ENCODE data around the gene GRIN1.
"Not testable (repeated sequence)": the region's sequence is repeated elsewhere in the genome, so short reads cannot be mapped to it uniquely, and the experiment has no call there.

The GRIN1 gene

GRCh38 chr9:137128862-137129455 is 10.0 kb upstream of the GRIN1 start:
- DNase-seq: no peak

- peak; percentile 61 to 75 for DNase-seq
Measured at GRCh38 chr9:137129456-137130175, 9.3 kb upstream of the GRIN1 start.

GRCh38 chr9:137130176-137130755 is 8.7 kb upstream of the GRIN1 start:
- no peak for DNase-seq

GRCh38 chr9:137134191-137134590 is 4.8 kb upstream of the GRIN1 start:
- DNase-seq: no peak

GRCh38 chr9:137135154-137135553 is 3.8 kb upstream of the GRIN1 start:
- DNase-seq: not testable (repeated sequence)

GRCh38 chr9:137136261-137136880 is 2.6 kb upstream of the GRIN1 start:
- DNase-seq: no peak

GRCh38 chr9:137136881-137137607 is 1.9 kb upstream of the GRIN1 start:
- no peak for DNase-seq

GRCh38 chr9:137138058-137138721 is 764 bp upstream of the GRIN1 start:
- DNase-seq: no peak

GRCh38 chr9:137139468-137140150 is 655 bp downstream of the GRIN1 start:
- DNase-seq: no peak

- no peak for DNase-seq
Measured at GRCh38 chr9:137140151-137141012, 1.4 kb downstream of the GRIN1 start.

GRCh38 chr9:137141050-137141810 is 2.3 kb downstream of the GRIN1 start:
- DNase-seq: no peak

GRCh38 chr9:137141976-137142936 is 3.3 kb downstream of the GRIN1 start:
- no peak for DNase-seq

GRCh38 chr9:137143459-137143858 is 4.5 kb downstream of the GRIN1 start:
- DNase-seq: no peak

GRCh38 chr9:137145731-137146526 is 7.0 kb downstream of the GRIN1 start:
- no peak for DNase-seq

GRCh38 chr9:137146527-137146918 is 7.6 kb downstream of the GRIN1 start:
- no peak for DNase-seq

- no peak for DNase-seq
Measured at GRCh38 chr9:137147091-137147792, 8.3 kb downstream of the GRIN1 start.

- no peak for DNase-seq
Measured at GRCh38 chr9:137147793-137148160, 8.8 kb downstream of the GRIN1 start.

GRCh38 chr9:137148242-137148641 is 9.3 kb downstream of the GRIN1 start:
- no peak for DNase-seq

Data from bone marrow (tissue), 2 donors.